ENCODE data around the gene ABCB10. TPM values are rescaled to one million over a fixed set of nuclear protein-coding genes. Genes with fewer than 3 reads are reported as not detected.
A peak's percentile ranks its signal among the peaks of the same experiment; 100 is the strongest.
"Not testable (repeated sequence)": the region's sequence is repeated elsewhere in the genome, so short reads cannot be mapped to it uniquely, and the experiment has no call there.

The ABCB10 gene
- polyA plus RNA-seq, 3 donors from 2014 or later = 6.3 to 13.6 (median 13.1) TPM

DNA sequence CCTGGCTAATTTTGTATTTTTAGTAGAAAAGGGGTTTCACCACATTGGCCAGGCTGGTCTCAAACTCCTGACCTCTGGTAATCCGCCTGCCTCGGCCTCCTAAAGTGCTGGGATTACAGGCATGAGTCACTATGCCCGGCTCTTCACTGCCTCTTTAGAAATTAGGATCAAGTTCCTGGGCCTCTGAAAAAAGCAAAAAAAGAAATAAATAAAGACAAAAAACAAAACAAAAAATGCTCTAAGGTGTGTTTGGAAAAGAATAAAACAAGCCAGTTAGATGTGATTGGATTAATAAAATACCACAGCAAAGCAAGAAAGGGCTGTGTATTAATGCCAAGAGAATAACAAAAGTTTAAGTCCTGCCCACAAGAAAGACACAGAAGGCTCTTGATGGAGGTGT, 4.2 kb upstream of the ABCB10 start:
- DNase-seq = no peak
- Mint-ChIP-seq H3K9me3 (no peaks in the 10 kb centered on the region), H3K27me3 (ENCODE audit: low read depth in 3 of 3) (peaks cover 2 to 6% (median 3%) of the 10 kb centered on the region in 3 donors), H3K4me3 (no peak overlapping the region), H3K4me1 (peaks cover 8 to 13% of the 10 kb centered on the region in 2 donors), H3K27ac (no peak overlapping the region), H3K36me3 (no peaks in the 10 kb centered on the region)

- no peak overlapping the region for H3K27ac Mint-ChIP-seq
- no peaks in the 10 kb centered on the region for H3K36me3 Mint-ChIP-seq
- DNase-seq = no peak
- H3K4me1 Mint-ChIP-seq = peaks cover 24 to 28% of the 10 kb centered on the region in 2 donors
- peaks cover 0 to under 1% (median 0%) of the 10 kb centered on the region in 6 donors for H3K9me3 Mint-ChIP-seq
- H3K27me3 Mint-ChIP-seq (ENCODE audit: low read depth in 3 of 3) = peaks cover 2 to 6% (median 3%) of the 10 kb centered on the region in 3 donors
- peak overlapping the region in 3 of 5 donors; percentile 10 to 55 (median 36) for H3K4me3 Mint-ChIP-seq
Observed at GRCh38 chr1:229561141-229561540, 2.6 kb upstream of the ABCB10 start.

GRCh38 chr1:229560124-229560523, 1.6 kb upstream of the ABCB10 start:
- H3K36me3 Mint-ChIP-seq; H3K9me3 Mint-ChIP-seq; H3K27ac Mint-ChIP-seq; H3K27me3 Mint-ChIP-seq (ENCODE audit: low read depth in 3 of 3); DNase-seq: not testable (repeated sequence)
- peaks cover 29 to 38% of the 10 kb centered on the region in 2 donors for H3K4me1 Mint-ChIP-seq
- H3K4me3 Mint-ChIP-seq = peak overlapping the region in 3 of 5 donors; percentile 29 to 94 (median 47)

GRCh38 chr1:229559336-229559801, 862 bp upstream of the ABCB10 start:
- H3K27me3 Mint-ChIP-seq (ENCODE audit: low read depth in 3 of 3); DNase-seq; H3K36me3 Mint-ChIP-seq; H3K9me3 Mint-ChIP-seq: not testable (repeated sequence)
- H3K4me3 Mint-ChIP-seq = peak overlapping the region; percentile 89 to 96 (median 95)
- peak overlapping the region; percentile 62 to 91 (median 86) for H3K27ac Mint-ChIP-seq
- peaks cover 36 to 46% of the 10 kb centered on the region in 2 donors for H3K4me1 Mint-ChIP-seq

DNA sequence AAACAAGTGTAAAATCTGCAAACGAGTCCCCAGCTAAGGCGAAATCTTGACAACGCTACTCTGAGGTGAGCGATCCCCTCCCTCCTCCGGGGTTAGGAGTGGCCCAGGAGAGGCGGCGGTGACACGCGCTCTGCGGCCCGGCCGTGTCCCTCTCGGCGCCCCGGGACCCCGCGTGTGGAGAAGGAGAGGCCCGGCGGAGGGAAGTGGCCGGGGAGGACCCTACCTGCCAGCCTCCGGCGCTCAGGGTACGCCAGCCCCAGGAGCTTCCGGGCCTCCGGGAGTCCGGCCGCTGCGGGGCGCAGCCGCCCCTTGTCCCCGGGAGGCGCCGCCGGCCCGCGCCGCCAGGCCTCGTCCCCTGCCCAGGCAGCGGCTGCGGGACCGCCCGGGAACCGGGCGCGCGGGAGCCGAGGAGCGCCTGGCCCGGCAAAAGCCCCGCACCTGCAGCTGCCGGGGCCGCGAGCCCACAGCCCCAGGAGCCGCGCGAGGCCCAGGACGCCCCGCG, 543 bp downstream of the ABCB10 start:
- Mint-ChIP-seq H3K36me3 (no peaks in the 10 kb centered on the region), H3K9me3 (peaks cover 0 to 2% (median 0%) of the 10 kb centered on the region in 6 donors), H3K27me3 (ENCODE audit: low read depth in 3 of 3) (peaks cover 3 to 4% (median 3%) of the 10 kb centered on the region in 3 donors), H3K4me1 (peaks cover 43 to 59% of the 10 kb centered on the region in 2 donors), H3K4me3 (peak overlapping the region; percentile 83 to 95 (median 90)), H3K27ac (peak overlapping the region; percentile 80 to 93 (median 86))
- peak; percentile 28 to 33 (median 28) for DNase-seq

GRCh38 chr1:229557200-229557850, 1.2 kb downstream of the ABCB10 start:
- peak; percentile 24 to 32 (median 28) for DNase-seq
- H3K36me3 Mint-ChIP-seq = no peaks in the 10 kb centered on the region
- peaks cover 0 to 2% (median 0%) of the 10 kb centered on the region in 6 donors for H3K9me3 Mint-ChIP-seq
- peaks cover 1 to 4% (median 3%) of the 10 kb centered on the region in 3 donors for H3K27me3 Mint-ChIP-seq (ENCODE audit: low read depth in 3 of 3)
- peak overlapping the region; percentile 80 to 93 (median 86) for H3K27ac Mint-ChIP-seq
- H3K4me1 Mint-ChIP-seq = peaks cover 46 to 63% of the 10 kb centered on the region in 2 donors
- peak overlapping the region; percentile 83 to 95 (median 90) for H3K4me3 Mint-ChIP-seq

DNA sequence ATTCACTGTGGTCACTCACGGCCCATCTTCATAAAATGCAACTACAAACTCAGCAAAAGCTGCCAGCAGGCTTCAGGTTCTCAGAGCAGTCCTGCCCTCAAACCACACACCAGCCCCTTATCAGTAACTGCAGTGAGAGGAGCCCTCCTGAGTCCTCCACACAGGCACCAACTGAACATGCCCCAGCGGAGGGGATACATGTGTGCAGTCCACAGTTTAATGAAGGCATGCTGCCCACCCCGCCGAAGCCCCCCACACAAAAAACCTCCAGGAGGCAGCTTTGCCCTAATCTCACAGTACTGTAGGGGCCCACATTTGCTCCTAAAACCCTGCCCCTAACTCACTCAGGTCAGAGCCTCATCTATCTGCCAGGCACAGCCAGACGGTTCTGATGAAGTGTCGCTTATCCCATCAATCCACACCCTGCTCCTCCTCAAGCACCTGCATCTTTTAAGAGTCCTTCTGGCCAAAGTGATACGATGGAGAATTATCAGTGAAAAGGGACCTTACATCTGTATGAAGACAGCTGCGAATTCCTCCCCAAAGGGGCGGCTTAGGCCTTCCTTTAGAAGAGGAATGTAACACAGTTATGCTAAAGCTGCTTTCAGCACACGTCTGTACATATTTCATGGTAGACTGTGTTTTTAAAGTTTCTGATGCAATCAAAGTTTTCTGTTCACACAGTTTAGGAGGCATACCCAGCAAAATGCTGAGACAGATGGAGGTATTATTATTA, 3.5 kb downstream of the ABCB10 start:
- no peaks in the 10 kb centered on the region for H3K36me3 Mint-ChIP-seq
- H3K4me3 Mint-ChIP-seq = peak overlapping the region in 1 of 5 donors; percentile 11
- peaks cover 0 to 4% (median 3%) of the 10 kb centered on the region in 3 donors for H3K27me3 Mint-ChIP-seq (ENCODE audit: low read depth in 3 of 3)
- H3K4me1 Mint-ChIP-seq = peaks cover 55 to 77% of the 10 kb centered on the region in 2 donors
- DNase-seq = no peak
- H3K27ac Mint-ChIP-seq = peak overlapping the region; percentile 17 to 72 (median 56)
- peaks cover 0 to 2% (median 0%) of the 10 kb centered on the region in 6 donors for H3K9me3 Mint-ChIP-seq

GRCh38 chr1:229553621-229554130, 4.8 kb downstream of the ABCB10 start:
- H3K9me3 Mint-ChIP-seq = peaks cover 0 to 2% (median 0%) of the 10 kb centered on the region in 6 donors
- no peak for DNase-seq
- H3K27ac Mint-ChIP-seq = peak overlapping the region in 5 of 6 donors; percentile 27 to 82 (median 43)
- peaks cover 52 to 77% of the 10 kb centered on the region in 2 donors for H3K4me1 Mint-ChIP-seq
- peaks cover 0 to 3% (median 0%) of the 10 kb centered on the region in 3 donors for H3K27me3 Mint-ChIP-seq (ENCODE audit: low read depth in 3 of 3)
- no peak overlapping the region for H3K4me3 Mint-ChIP-seq
- peaks cover 0 to 8% (median 0%) of the 10 kb centered on the region in 3 donors for H3K36me3 Mint-ChIP-seq

GRCh38 chr1:229552732-229553131, 5.8 kb downstream of the ABCB10 start:
- no peak overlapping the region for H3K4me3 Mint-ChIP-seq
- H3K9me3 Mint-ChIP-seq = peaks cover 0 to 2% (median 0%) of the 10 kb centered on the region in 6 donors
- H3K36me3 Mint-ChIP-seq = peaks cover 0 to 8% (median 0%) of the 10 kb centered on the region in 3 donors
- peak overlapping the region in 3 of 6 donors; percentile 16 to 37 (median 20) for H3K27ac Mint-ChIP-seq
- peaks cover 0 to 3% (median 0%) of the 10 kb centered on the region in 3 donors for H3K27me3 Mint-ChIP-seq (ENCODE audit: low read depth in 3 of 3)
- no peak for DNase-seq
- H3K4me1 Mint-ChIP-seq = peaks cover 52 to 76% of the 10 kb centered on the region in 2 donors

DNA sequence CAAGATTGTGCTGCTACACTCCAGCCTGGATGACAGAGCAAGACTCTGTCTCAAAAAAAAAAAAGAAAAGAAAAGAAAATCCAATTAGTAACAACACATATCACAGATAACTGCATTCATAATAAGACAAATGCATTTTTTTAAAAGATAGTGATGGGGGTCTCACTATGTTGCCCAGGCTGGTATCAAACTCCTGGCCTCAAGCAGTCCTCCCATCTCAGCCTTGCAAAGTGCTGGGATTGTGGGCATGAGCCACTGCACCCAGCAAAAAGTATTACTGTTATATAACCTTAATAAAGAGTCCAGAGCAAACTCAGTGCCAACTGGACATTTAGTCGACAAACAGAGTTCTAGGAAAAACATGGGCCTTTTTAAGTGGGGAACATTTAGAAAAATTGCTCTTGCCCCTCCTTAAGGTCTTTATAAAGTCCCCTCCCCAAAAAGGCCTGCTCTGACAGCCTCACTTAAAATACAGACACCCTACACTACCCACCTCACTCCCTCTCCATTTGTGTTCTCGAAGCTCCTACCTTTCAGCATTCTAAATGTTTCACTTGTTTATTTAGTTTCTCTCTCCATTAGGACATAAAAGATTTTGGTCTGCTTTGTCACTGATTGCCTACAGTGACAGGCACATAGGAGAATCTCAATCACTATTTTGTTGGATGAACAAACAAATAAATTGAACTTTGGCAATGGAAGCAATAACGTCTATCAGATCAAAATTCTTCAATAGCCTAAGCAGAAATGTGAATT, 7.5 kb downstream of the ABCB10 start:
- Mint-ChIP-seq H3K4me3 (no peak overlapping the region), H3K27ac (no peak overlapping the region), H3K9me3 (no peaks in the 10 kb centered on the region), H3K27me3 (ENCODE audit: low read depth in 3 of 3) (peaks cover 0 to 3% (median 0%) of the 10 kb centered on the region in 3 donors), H3K36me3 (peaks cover 0 to 12% (median 0%) of the 10 kb centered on the region in 3 donors), H3K4me1 (peaks cover 35 to 59% of the 10 kb centered on the region in 2 donors)
- no peak for DNase-seq

DNA sequence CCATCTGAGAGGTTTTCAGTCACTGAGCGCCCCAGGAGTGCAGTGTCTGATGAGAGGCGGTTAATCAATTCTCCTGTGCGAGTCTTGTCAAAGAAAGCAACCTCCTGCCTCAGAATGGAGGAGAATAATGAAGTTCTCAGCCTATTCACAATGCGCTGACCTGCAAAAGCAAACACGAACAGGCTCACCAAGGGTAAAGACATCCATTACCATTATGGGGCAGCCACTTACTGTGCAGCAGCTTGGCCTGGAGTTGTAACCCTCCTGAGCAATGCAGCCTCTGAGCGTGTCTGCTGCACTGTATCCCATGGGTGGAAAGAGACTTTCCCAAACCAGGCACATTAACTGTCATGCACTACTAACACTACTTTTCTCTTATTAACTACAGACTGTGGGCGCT, 11.0 kb downstream of the ABCB10 start:
- DNase-seq = no peak
- Mint-ChIP-seq H3K27me3 (ENCODE audit: low read depth in 3 of 3) (no peaks in the 10 kb centered on the region), H3K36me3 (peaks cover 10 to 31% (median 15%) of the 10 kb centered on the region in 3 donors), H3K9me3 (no peaks in the 10 kb centered on the region), H3K4me1 (peaks cover 18 to 29% of the 10 kb centered on the region in 2 donors), H3K4me3 (no peak overlapping the region), H3K27ac (no peak overlapping the region)

DNA sequence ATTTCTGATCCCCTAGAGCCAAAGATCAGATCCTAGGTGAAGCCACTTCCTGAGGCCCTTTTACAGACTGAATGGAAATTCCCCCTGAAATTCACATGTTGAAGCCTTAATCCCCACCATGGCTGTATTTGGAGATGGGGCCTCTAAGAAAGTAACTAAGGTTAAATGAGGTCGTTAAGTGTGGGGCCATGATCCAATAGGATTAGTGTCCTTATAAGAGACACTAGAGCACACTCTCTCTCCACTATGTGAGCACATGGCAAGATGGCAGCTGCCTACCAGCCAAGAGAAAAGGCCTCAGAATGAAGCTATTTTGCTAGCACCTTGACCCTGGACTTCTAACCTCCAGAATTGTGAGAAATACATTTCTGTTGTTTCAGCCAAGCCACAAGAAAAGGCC, 13.9 kb downstream of the ABCB10 start:
- Mint-ChIP-seq H3K4me3 (no peak overlapping the region), H3K27me3 (ENCODE audit: low read depth in 3 of 3) (no peaks in the 10 kb centered on the region), H3K36me3 (peaks cover 19 to 48% (median 32%) of the 10 kb centered on the region in 3 donors), H3K4me1 (peaks cover 13 to 16% of the 10 kb centered on the region in 2 donors), H3K9me3 (no peaks in the 10 kb centered on the region), H3K27ac (peak overlapping the region in 1 of 6 donors; percentile 40)
- no peak for DNase-seq
